Gastroesophageal sphincter (tissue), 4 donors: ENCODE results near the gene PEPD. TPM values are rescaled to one million over a fixed set of nuclear protein-coding genes. Genes with fewer than 3 reads are reported as not detected.

ENCODE experiments used
- ATAC-seq: fragments of 150-250 bp; one replicate; pipeline ENCODE4 v1.9.1; 2016; ENCODE audit warnings: mild to moderate bottlenecking, moderate library complexity
- H3K27ac ChIP-seq, 4 donors: fragments of 200-600 bp; sonication (generic) in 3 of 4; 1 replicate in 3 of 4; 2 replicates in 1 of 4; pipeline ENCODE4 v1.5.1; 2016 to 2019
- H3K27me3 ChIP-seq: fragments of 200-600 bp; sonication (generic); one replicate; pipeline ENCODE4 v1.5.1; 2019
- H3K36me3 ChIP-seq, 2 donors: fragments of 200-600 bp; sonication (generic); one replicate each; pipeline ENCODE4 v1.5.1; 2019; ENCODE audit warnings: control low read depth in 1 of 2
- H3K4me1 ChIP-seq, 3 donors: fragments of 200-600 bp; sonication (generic); 1 replicate in 2 of 3; 2 replicates in 1 of 3; pipeline ENCODE4 v1.5.1; 2016 to 2019; ENCODE audit warnings: control low read depth in 2 of 3
- H3K4me3 ChIP-seq, 2 donors: fragments of 200-600 bp; sonication (generic); one replicate each; pipeline ENCODE4 v1.5.1; 2019; ENCODE audit warnings: mild to moderate bottlenecking in 1 of 2, moderate library complexity in 1 of 2
- H3K9me3 ChIP-seq, 3 donors: fragments of 200-600 bp; sonication (generic); one replicate each; pipeline ENCODE4 v1.5.1; 2017 to 2019; ENCODE audit warnings: control low read depth in 2 of 3
- CTCF ChIP-seq, 4 experiments: fragments of 200-600 bp in 2 of 4; fragments of 450-650 bp in 2 of 4; sonication (generic) in 1 of 4; IDR thresholded peaks; one replicate each; pipeline ENCODE4 v1.5.1; 2017 to 2019; ENCODE audit warnings: antibody characterized with exemption in 4 of 4, mild to moderate bottlenecking in 2 of 4, moderate library complexity in 2 of 4
- EP300 ChIP-seq: sonication (generic); formaldehyde crosslinking; IDR thresholded peaks from one replicate; pipeline ENCODE4 v1.6.1; 2017; ENCODE audit warnings: antibody characterized with exemption, mild to moderate bottlenecking
- POLR2A ChIP-seq, 2 donors: fragments of 450-650 bp; IDR thresholded peaks; one replicate each; pipeline ENCODE4 v1.6.1; 2017; ENCODE audit warnings: antibody characterized with exemption in 2 of 2, mild to moderate bottlenecking in 2 of 2, moderate library complexity in 1 of 2
- POLR2AphosphoS5 ChIP-seq: sonication (generic); formaldehyde crosslinking; IDR thresholded peaks from one replicate; pipeline ENCODE4 v1.6.1; 2017; ENCODE audit warnings: antibody characterized with exemption
- WGBS, 2 donors: methylation state at CpG; one replicate each; pipeline ENCODE4 v1.1.5; 2018; ENCODE audit warnings: low coverage in 1 of 2; 5-methylcytosine and 5-hydroxymethylcytosine counted together
- total RNA-seq, 4 donors: library from RNA; depleted of rRNA; stranded (reverse); fragments of >200 nt; gene quantifications; one replicate each; pipeline ENCODE4 v1.1.0, GENCODE V29; 2016

The PEPD gene
- total RNA-seq, 4 donors from 2014 or later, result 61.3 to 77.7 (median 69.6) TPM

GRCh38 chr19:33441828-33442227 is 79.8 kb downstream of the PEPD start:
- ATAC-seq, result no peak
- Histone ChIP-seq H3K4me1 (no peaks in the 10 kb centered on the region), H3K27me3 (no peaks in the 10 kb centered on the region), H3K36me3 (peaks cover 0 to 42% of the 10 kb centered on the region in 2 donors), H3K27ac (no peak overlapping the region), H3K4me3 (no peak overlapping the region), H3K9me3 (no peaks in the 10 kb centered on the region)
- TF ChIP-seq POLR2AphosphoS5, result no peak
- no peak for TF ChIP-seq CTCF (IDR thresholded peaks at IDR 0.05)
- TF ChIP-seq POLR2A (IDR thresholded peaks at IDR 0.05), result no peak
- TF ChIP-seq EP300, result no peak
- 60 to 80% methylated on average over 1 of the region's 3 CpGs for WGBS, 2 donors

GRCh38 chr19:33441277-33441699 is 80.3 kb downstream of the PEPD start:
- no peak for ATAC-seq
- H3K36me3 ChIP-seq, result peaks cover 0 to 40% of the 10 kb centered on the region in 2 donors
- H3K4me3 ChIP-seq, result no peak overlapping the region
- no peaks in the 10 kb centered on the region for H3K9me3 ChIP-seq
- TF ChIP-seq POLR2A (IDR thresholded peaks at IDR 0.05), result no peak
- TF ChIP-seq CTCF (IDR thresholded peaks at IDR 0.05), result no peak
- no peak for TF ChIP-seq EP300
- TF ChIP-seq POLR2AphosphoS5, result no peak
- H3K27ac ChIP-seq, result no peak overlapping the region
- no peaks in the 10 kb centered on the region for H3K4me1 ChIP-seq
- 63% methylated on average over 6 of the region's 11 CpGs; no CpG with 5 or more reads in 1 of the 2 donors for WGBS, 2 donors
- no peaks in the 10 kb centered on the region for H3K27me3 ChIP-seq

GRCh38 chr19:33440682-33441081 is 80.9 kb downstream of the PEPD start:
- H3K9me3 ChIP-seq, result no peaks in the 10 kb centered on the region
- no peak for TF ChIP-seq POLR2AphosphoS5
- TF ChIP-seq POLR2A (IDR thresholded peaks at IDR 0.05), result no peak
- TF ChIP-seq EP300, result no peak
- no peak for TF ChIP-seq CTCF (IDR thresholded peaks at IDR 0.05)
- no peaks in the 10 kb centered on the region for H3K4me1 ChIP-seq
- 86 to 93% methylated on average over 2 to 3 of the region's 7 CpGs for WGBS, 2 donors
- no peak for ATAC-seq
- peaks cover 0 to 40% of the 10 kb centered on the region in 2 donors for H3K36me3 ChIP-seq
- H3K27ac ChIP-seq, result no peak overlapping the region
- no peaks in the 10 kb centered on the region for H3K27me3 ChIP-seq
- H3K4me3 ChIP-seq, result no peak overlapping the region

GRCh38 chr19:33440241-33440640 is 81.3 kb downstream of the PEPD start:
- Histone ChIP-seq H3K36me3 (peaks cover 0 to 40% of the 10 kb centered on the region in 2 donors), H3K9me3 (no peaks in the 10 kb centered on the region), H3K4me3 (no peak overlapping the region), H3K27me3 (no peaks in the 10 kb centered on the region), H3K4me1 (no peaks in the 10 kb centered on the region), H3K27ac (no peak overlapping the region)
- WGBS, 2 donors, result 66 to 76% methylated on average over 5 of the region's 6 CpGs
- no peak for TF ChIP-seq POLR2AphosphoS5
- TF ChIP-seq CTCF (IDR thresholded peaks at IDR 0.05), result no peak
- TF ChIP-seq POLR2A (IDR thresholded peaks at IDR 0.05), result no peak
- no peak for TF ChIP-seq EP300
- ATAC-seq, result no peak

- WGBS, 2 donors, result 89% methylated on average over 3 of the region's 16 CpGs; no CpG with 5 or more reads in 1 of the 2 donors
- ATAC-seq, result no peak
- TF ChIP-seq EP300 (no peak), CTCF (IDR thresholded peaks at IDR 0.05) (no peak), POLR2A (IDR thresholded peaks at IDR 0.05) (no peak), POLR2AphosphoS5 (no peak)
- Histone ChIP-seq H3K27ac (no peak overlapping the region), H3K27me3 (no peaks in the 10 kb centered on the region), H3K9me3 (no peaks in the 10 kb centered on the region), H3K4me3 (no peak overlapping the region), H3K36me3 (peaks cover 0 to 32% of the 10 kb centered on the region in 2 donors), H3K4me1 (no peaks in the 10 kb centered on the region)
These were observed 82.4 kb downstream of the PEPD start for GRCh38 chr19:33438987-33439781.
